HUES48 (cell line): ENCODE data around the gene ZDHHC16.
A peak's percentile ranks its signal among the peaks of the same experiment; 100 is the strongest.

ENCODE experiments used
- H3K27ac ChIP-seq: one replicate; pipeline ENCODE4 v1.7.0; 2013; ENCODE audit warnings: low read depth, low read length, inconsistent platforms
- H3K27me3 ChIP-seq: 2 replicates; pipeline ENCODE4 v1.6.1; 2013; ENCODE audit warnings: mild to moderate bottlenecking, low read length; ENCODE audit not compliant: control insufficient read depth, insufficient read depth
- H3K36me3 ChIP-seq: 2 replicates; pipeline ENCODE4 v1.6.1; 2013; ENCODE audit warnings: low read length; ENCODE audit not compliant: control insufficient read depth, insufficient read depth
- H3K4me1 ChIP-seq: 2 replicates; pipeline ENCODE4 v1.6.1; 2013; ENCODE audit warnings: mild to moderate bottlenecking, low read length; ENCODE audit not compliant: control insufficient read depth, insufficient read depth
- H3K4me3 ChIP-seq: 2 replicates; pipeline ENCODE4 v1.5.1; 2013; ENCODE audit warnings: mild to moderate bottlenecking, low read depth, low read length
- H3K9ac ChIP-seq: 2 replicates; pipeline ENCODE4 v1.6.1; 2013; ENCODE audit warnings: mild to moderate bottlenecking, low read depth, low read length, moderate library complexity
- H3K9me3 ChIP-seq: 2 replicates; pipeline ENCODE4 v1.6.1; 2013; ENCODE audit warnings: low read length; ENCODE audit not compliant: control insufficient read depth, insufficient read depth

Gene ZDHHC16

GRCh38 chr10:97479939-97480338, 34.0 kb downstream of the ZDHHC16 start:
- Histone ChIP-seq H3K27ac (peak overlapping the region; percentile 73), H3K27me3 (no peaks in the 10 kb centered on the region), H3K4me3 (no peak overlapping the region), H3K9me3 (no peaks in the 10 kb centered on the region), H3K36me3 (peaks cover 69% of the 10 kb centered on the region), H3K4me1 (peaks cover 18% of the 10 kb centered on the region), H3K9ac (no peak overlapping the region)

GRCh38 chr10:97481071-97481470, 35.1 kb downstream of the ZDHHC16 start:
- H3K27ac ChIP-seq = peak overlapping the region; percentile 73
- H3K9me3 ChIP-seq = no peaks in the 10 kb centered on the region
- H3K4me3 ChIP-seq = no peak overlapping the region
- peaks cover 64% of the 10 kb centered on the region for H3K36me3 ChIP-seq
- no peaks in the 10 kb centered on the region for H3K27me3 ChIP-seq
- H3K9ac ChIP-seq = no peak overlapping the region
- H3K4me1 ChIP-seq = peaks cover 18% of the 10 kb centered on the region

GRCh38 chr10:97482381-97482780, 36.4 kb downstream of the ZDHHC16 start:
- Histone ChIP-seq H3K9me3 (no peaks in the 10 kb centered on the region), H3K9ac (no peak overlapping the region), H3K27me3 (no peaks in the 10 kb centered on the region), H3K36me3 (peaks cover 51% of the 10 kb centered on the region), H3K4me3 (no peak overlapping the region), H3K27ac (no peak overlapping the region), H3K4me1 (peaks cover 18% of the 10 kb centered on the region)

- H3K4me3 ChIP-seq = no peak overlapping the region
- H3K36me3 ChIP-seq = peaks cover 40% of the 10 kb centered on the region
- H3K9me3 ChIP-seq = no peaks in the 10 kb centered on the region
- H3K27me3 ChIP-seq = no peaks in the 10 kb centered on the region
- H3K27ac ChIP-seq = no peak overlapping the region
- no peak overlapping the region for H3K9ac ChIP-seq
- H3K4me1 ChIP-seq = peaks cover 18% of the 10 kb centered on the region
Measured at GRCh38 chr10:97483506-97483905, 37.5 kb downstream of the ZDHHC16 start.

GRCh38 chr10:97483921-97484320, 37.9 kb downstream of the ZDHHC16 start:
- Histone ChIP-seq H3K27me3 (no peaks in the 10 kb centered on the region), H3K4me1 (peaks cover 18% of the 10 kb centered on the region), H3K36me3 (peaks cover 38% of the 10 kb centered on the region), H3K4me3 (no peak overlapping the region), H3K27ac (no peak overlapping the region), H3K9me3 (no peaks in the 10 kb centered on the region), H3K9ac (no peak overlapping the region)

GRCh38 chr10:97485647-97486281, 39.8 kb downstream of the ZDHHC16 start:
- Histone ChIP-seq H3K27ac (no peak overlapping the region), H3K4me3 (no peak overlapping the region), H3K4me1 (peaks cover 12% of the 10 kb centered on the region), H3K9me3 (no peaks in the 10 kb centered on the region), H3K9ac (no peak overlapping the region), H3K36me3 (peaks cover 28% of the 10 kb centered on the region), H3K27me3 (no peaks in the 10 kb centered on the region)

GRCh38 chr10:97490592-97490991, 44.6 kb downstream of the ZDHHC16 start:
- no peak overlapping the region for H3K9ac ChIP-seq

GRCh38 chr10:97494151-97494550, 48.2 kb downstream of the ZDHHC16 start:
- H3K27ac ChIP-seq = no peak overlapping the region
- peaks cover 44% of the 10 kb centered on the region for H3K4me1 ChIP-seq
- H3K4me3 ChIP-seq = no peak overlapping the region
- H3K27me3 ChIP-seq = no peaks in the 10 kb centered on the region
- no peaks in the 10 kb centered on the region for H3K9me3 ChIP-seq
- no peak overlapping the region for H3K9ac ChIP-seq
- peaks cover 8% of the 10 kb centered on the region; the same call in 1 of the 2 replicates for H3K36me3 ChIP-seq

More at GRCh38 chr10:97490592-97490991, 44.6 kb downstream of the ZDHHC16 start:
- no peak overlapping the region for H3K4me3 ChIP-seq
- no peaks in the 10 kb centered on the region for H3K27me3 ChIP-seq
- H3K36me3 ChIP-seq = peaks cover 8% of the 10 kb centered on the region
- H3K27ac ChIP-seq = no peak overlapping the region
- no peaks in the 10 kb centered on the region for H3K9me3 ChIP-seq
- H3K4me1 ChIP-seq = peaks cover 26% of the 10 kb centered on the region

- Histone ChIP-seq H3K27me3 (peaks cover 6% of the 10 kb centered on the region), H3K27ac (peak overlapping the region; percentile 57), H3K36me3 (peaks cover 8% of the 10 kb centered on the region; the same call in 1 of the 2 replicates), H3K4me1 (peaks cover 47% of the 10 kb centered on the region), H3K4me3 (peak overlapping the region; percentile 18), H3K9me3 (no peaks in the 10 kb centered on the region), H3K9ac (no peak overlapping the region)
Measured at GRCh38 chr10:97494863-97495506, 49.0 kb downstream of the ZDHHC16 start.

GRCh38 chr10:97497572-97498075, 51.6 kb downstream of the ZDHHC16 start:
- Histone ChIP-seq H3K27ac (peak overlapping the region; percentile 95), H3K4me1 (peaks cover 43% of the 10 kb centered on the region), H3K36me3 (peaks cover 8% of the 10 kb centered on the region; the same call in 1 of the 2 replicates), H3K4me3 (peak overlapping the region; percentile 98), H3K9ac (peak overlapping the region; percentile 77), H3K27me3 (peaks cover 20% of the 10 kb centered on the region), H3K9me3 (no peaks in the 10 kb centered on the region)
